CD4-positive, alpha-beta T cell treated with Interleukin-15 for 4 hours (primary cell): ENCODE results near the gene RARB.

Source experiments
- DNase-seq: peaks from one replicate; pipeline ENCODE4 v3.0.0-alpha.2; 2020; ENCODE audit warnings: low spot score

The RARB gene

DNA sequence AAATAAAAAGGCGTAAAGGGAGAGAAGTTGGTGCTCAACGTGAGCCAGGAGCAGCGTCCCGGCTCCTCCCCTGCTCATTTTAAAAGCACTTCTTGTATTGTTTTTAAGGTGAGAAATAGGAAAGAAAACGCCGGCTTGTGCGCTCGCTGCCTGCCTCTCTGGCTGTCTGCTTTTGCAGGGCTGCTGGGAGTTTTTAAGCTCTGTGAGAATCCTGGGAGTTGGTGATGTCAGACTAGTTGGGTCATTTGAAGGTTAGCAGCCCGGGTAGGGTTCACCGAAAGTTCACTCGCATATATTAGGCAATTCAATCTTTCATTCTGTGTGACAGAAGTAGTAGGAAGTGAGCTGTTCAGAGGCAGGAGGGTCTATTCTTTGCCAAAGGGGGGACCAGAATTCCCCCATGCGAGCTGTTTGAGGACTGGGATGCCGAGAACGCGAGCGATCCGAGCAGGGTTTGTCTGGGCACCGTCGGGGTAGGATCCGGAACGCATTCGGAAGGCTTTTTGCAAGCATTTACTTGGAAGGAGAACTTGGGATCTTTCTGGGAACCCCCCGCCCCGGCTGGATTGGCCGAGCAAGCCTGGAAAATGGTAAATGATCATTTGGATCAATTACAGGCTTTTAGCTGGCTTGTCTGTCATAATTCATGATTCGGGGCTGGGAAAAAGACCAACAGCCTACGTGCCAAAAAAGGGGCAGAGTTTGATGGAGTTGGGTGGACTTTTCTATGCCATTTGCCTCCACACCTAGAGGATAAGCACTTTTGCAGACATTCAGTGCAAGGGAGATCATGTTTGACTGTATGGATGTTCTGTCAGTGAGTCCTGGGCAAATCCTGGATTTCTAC lies at the start of gene RARB:
RARB (plus strand) TSS at position 322 of the 847 bp plus-strand sequence; CDS start at position 791, 469 bp downstream.
- no peak for DNase-seq

DNA sequence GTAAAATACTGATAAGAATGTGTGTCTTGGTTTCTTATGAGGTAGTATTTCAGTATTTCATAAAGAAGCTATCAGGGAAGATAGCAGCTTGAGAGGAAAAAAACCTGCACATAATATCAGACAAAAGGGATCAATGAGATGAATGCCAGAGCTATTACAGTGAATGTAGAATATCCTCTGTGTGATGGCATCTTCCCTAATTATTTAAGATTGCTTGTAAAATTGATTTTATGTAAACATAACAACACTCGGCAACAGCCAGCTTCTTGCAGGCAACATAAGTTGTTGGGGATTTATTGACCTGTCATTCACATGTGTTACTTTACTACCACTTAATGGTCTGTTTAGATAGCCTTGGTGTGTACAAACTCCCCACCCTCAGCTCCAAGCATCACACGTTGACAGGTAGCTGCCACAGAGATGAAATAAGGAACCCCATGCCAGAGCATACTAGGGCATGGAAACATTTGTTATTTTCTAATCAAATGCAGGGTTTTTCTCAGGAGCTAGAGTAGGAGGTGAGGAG lies 49.2 kb upstream of the RARB start:
- DNase-seq = no peak

- no peak for DNase-seq
These were observed 47.8 kb upstream of the RARB start for GRCh38 chr3:25380222-25380739.

DNA sequence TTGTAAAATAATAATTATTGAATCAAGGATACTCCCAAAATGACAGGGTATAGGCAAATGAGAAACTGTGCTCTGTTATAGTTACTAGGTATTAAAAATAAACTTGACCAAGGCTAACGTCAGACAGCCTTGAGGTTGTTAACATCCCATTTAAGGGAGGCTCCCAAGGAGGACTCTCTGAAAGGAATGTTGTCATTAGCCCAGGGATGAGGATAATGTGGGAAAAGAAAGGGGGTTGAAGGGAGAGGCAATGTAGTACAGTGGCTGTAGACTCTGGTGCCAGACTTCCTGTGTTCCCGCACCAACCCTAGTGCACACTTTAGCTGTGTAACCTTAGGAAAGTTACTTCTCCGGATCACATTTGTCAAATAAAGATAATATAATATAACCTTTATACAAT lies 47.0 kb upstream of the RARB start:
- DNase-seq = no peak

DNA sequence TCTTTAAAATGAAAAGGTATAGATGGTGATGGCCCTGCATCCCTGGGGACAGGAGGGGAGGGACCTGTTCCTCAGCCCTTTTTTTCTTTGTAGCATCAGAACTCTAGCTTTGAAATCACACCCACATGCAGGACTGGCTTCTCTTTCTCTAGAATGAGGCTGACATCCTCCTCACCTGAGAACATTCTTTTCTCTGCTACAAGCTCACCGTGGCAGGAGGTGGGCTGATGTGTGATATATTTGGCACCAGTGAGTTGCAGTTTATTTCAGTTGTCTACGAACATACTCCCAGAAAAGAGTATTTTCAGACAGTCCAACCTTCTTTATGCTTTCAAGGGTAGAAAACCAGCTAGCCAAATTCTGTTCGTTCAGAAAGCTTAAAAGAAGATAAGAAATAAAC lies 43.6 kb upstream of the RARB start:
- no peak for DNase-seq

DNA sequence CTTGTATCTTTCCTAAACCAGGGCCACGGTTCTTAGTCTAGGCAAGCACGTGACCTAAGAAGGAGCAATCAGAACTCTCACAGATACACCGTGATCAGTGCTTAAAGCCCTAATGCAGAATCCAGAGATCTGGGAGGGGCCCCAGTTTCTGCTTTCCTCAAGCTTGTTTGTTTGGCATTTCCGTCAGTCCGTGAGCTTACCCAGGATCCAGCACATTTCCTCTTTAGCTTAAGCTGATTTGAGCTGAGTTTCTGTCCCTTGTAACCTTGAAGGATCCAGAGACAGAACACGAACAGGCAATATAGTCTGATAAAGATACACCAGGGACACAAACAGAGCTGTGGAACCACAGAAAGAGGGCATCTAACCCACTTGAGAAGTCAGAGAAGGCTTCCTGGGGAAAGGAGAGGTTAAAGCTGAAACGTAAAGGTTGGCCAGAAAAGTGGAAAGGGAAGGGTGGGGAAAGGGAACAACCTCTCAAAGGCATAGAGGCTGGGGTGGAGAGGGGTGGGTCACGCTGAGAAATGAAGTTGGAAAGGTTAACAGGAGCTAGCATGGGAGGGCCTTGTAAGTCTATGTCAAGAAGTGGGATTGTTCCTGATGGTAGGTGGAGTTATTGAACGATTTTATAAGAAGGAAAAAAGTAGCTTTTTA lies 42.1 kb upstream of the RARB start:
- no peak for DNase-seq

DNA sequence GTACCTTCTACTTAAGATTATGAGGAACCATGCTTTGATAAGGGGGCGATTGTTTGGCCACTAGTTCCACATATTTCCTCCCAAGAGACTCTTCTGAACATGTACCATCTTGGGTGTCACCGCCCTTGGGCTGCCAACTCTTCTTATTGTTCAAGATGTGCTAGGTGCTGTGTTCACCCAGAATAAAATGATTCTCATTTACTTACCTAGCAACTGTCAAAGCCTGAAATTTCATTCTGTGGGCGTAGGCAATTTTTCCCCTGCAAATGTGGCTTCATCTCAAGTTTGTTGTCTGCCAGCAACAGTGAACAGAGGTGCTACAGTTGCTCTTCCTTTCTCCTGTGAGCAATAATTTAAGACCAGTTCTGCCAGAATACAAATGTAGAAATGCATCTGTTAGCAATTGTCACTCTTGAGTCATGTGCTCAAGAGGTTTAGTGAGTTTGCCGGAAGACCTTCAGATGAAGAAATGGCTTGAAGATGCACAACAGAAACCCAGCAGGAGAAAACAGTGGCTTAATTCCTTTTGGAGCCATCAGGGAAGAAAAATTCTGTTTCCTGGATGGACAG lies 41.3 kb upstream of the RARB start:
- no peak for DNase-seq

- no peak for DNase-seq
These were observed 37.5 kb upstream of the RARB start for GRCh38 chr3:25390605-25391004.

DNA sequence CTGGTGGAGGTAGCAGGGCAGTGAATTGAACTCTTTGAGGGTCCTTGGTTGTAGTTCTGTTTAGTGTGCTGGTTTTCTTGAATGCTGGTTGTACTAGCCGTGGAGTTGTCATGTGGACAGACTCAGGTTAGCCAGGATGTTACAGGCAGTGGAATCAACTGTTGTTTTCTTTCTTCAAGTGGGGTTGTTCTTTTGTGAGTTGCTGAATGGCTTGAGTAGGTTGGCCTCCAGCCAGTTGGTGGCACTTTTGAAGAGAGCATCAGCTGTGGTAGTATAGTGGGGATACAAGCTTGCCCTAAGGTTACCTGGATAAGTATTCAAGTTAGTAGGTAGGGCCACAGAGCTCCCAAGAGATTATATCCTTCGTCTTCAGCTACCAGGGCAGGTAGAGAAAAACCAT lies 31.8 kb upstream of the RARB start:
- no peak for DNase-seq

DNA sequence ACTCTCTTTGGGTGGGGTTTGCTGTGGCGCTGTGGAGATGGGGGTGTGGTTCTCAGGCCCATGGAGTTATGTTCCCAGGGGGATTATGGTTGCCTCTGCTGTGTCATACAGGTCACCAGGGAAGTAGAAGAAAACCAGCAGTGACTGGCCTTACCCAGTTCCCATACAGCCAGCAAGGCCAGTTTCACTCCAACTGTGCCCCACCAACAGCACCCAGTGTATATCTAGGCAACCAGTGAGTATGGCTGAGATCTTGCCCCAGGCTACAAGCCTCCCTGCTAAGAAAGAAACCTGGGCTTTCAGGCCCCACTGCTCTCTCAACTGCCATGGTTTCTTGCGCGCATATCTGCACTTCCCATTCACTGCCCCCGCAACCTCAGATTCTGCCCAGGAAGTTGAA lies 31.4 kb upstream of the RARB start:
- DNase-seq = no peak

DNA sequence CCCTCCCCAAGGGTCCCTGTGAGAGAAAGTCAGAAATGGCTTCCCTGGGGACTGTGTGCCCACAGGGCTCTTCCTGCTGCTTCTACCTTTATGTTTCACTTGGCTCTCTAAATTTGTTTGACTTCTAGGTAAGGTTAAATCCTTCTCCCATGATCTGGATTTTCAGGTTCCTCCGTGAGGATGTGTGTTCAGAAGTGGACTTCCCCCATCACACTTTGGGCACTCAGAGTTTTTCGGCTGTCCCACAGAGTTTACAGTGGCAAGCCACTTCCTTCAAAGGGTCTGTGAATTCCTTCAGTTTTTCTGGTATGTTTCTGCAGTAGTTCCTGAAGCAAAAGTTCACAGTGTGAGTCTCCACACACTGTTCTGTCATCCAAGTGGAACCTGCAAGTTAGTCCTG lies 30.9 kb upstream of the RARB start:
- no peak for DNase-seq

- no peak for DNase-seq
These were observed 27.5 kb upstream of the RARB start for GRCh38 chr3:25400587-25400986.

DNA sequence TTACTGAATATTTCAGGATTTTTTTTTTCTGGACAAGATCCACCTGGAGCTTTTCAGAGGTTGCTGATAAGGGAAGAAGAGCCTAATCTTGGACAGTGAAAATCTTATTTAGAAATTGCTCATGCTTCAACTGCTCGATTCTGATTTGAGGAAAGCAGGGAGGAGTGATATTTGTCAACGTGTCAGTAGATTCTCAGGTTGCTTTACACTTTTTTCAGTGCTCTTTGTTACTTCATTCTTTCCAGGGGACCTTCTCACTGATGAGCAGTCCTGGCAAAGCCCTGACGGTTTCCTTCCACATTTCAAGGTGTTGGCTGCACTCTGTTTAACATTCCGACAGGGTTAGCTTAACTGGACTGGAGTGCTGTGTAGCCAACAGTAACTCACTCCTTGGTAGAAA lies 24.1 kb upstream of the RARB start:
- DNase-seq = no peak

DNA sequence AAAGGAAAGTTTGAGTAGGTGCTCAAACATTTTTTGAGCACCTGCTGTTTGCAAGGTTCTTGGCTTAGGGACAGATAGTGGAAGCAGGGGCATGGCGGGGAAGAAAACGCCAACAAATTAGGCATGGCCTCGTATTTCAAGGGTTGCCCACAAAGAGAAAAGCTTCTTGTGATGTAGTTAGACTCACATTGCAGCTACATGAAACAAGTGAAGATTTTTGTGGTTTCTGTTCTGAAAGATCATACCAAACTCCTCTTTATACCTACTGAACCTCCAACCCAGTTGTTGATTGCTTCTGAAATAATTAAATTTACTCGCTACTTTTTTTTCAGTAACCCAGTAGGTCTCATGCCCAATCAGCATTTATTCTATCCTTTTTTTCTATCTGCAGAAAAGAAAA lies 23.5 kb upstream of the RARB start:
- DNase-seq = no peak

GRCh38 chr3:25405335-25405734 lies 22.7 kb upstream of the RARB start:
- DNase-seq = no peak

GRCh38 chr3:25410703-25411102 lies 17.4 kb upstream of the RARB start:
- DNase-seq = no peak

- DNase-seq = no peak
These were observed 15.8 kb upstream of the RARB start for GRCh38 chr3:25412269-25412668.

DNA sequence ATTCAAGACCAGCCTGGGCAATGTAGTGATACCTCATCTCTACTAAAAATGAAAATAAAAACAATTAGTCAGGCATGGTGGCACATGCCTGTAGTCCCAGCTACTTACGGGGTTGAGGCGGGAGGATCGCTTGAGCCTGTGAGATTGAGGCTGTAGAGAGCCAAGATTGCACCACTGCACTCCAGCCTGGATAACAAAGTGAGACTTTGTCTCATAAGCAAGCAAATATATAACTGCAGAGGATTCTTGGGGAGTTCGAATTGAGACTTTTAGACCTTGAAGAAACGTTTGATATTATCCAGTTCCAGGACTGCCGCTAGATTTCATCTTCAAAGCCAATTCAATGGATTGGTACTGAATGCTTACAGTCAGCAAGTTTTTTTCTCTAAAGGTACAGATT lies 11.9 kb upstream of the RARB start:
- DNase-seq = no peak

GRCh38 chr3:25418596-25418995 lies 9.5 kb upstream of the RARB start:
- no peak for DNase-seq

DNA sequence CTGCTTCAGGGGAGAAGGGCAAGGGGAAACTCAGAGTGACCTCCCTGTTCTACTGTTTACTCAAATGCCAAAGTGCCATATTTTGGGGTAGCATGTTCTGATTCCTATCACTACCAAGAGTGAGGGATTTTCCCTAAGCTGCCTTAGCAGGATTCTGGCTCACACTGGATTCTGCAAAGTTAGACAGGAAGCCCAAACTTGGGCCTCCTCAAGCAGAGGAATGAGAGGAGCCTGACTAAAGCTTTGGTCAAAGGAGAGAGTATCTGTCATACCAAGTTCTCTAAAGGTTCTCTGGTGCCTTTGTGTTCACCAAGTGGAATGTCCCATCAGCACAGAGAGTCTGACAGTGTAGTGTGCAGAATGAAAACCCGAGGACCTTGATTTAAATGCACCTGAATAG lies 8.8 kb upstream of the RARB start:
- no peak for DNase-seq

- DNase-seq = no peak
These were observed 7.9 kb upstream of the RARB start for GRCh38 chr3:25420147-25420546.

GRCh38 chr3:25420885-25421284 lies 7.2 kb upstream of the RARB start:
- no peak for DNase-seq

DNA sequence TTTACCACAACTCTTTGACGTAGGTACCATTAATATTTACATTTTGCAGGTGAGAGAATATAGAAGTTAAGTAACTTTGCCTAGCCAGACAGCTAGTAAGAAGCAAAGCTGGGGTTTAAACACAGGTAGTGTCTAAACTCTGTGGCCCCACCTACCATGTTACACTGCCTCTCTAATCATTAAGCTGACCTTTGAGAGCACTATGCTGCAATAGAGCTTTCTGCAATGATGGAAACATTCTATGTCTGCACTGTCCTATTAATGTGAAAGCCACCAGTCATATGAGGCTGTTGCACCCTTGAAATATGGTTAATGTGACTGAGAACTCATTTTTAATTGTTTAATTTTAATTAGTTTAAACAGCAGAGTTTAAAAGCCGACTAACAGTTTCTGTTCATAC lies 6.3 kb upstream of the RARB start:
- no peak for DNase-seq
